ENCODE results near the gene CYLD.
A peak's percentile ranks its signal among the peaks of the same experiment; 100 is the strongest.

CYLD gene

DNA sequence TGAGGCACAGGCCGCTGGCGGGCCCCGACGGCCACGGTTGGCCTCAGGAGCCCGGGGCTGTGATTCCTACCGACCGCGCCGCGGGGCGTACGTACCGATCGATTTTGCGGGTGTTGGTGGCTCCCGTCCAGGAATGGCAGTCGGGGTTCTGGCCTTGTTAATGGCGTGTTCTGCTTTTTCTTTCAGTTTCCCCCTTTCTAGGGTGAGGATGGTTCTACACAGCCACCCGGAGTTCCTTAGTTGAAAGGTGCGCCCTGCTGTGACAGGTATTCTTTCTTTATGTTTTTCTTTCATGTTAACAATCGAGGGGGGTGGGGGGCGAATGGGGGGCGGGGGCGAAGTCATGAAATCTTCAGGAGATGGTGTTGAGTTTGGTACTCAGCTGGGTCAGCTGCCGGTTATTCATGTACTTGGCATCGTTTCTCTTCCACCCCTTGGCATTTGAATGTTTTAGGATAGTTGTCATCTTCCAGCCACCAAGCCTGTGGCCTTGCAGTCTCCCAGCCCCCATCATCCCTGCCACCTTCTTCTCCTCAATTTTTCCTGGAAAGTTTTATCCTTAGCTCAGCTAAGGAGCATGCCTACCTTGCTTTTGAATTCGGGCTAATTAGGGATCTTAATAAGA lies 802 bp downstream of the CYLD start:
- Histone ChIP-seq H3K4me3 (ENCODE audit: insufficient read length, low read depth) (peak overlapping the region; percentile 62), H3K9ac (ENCODE audit: insufficient read length, low read depth) (peak overlapping the region; percentile 66), H3K27me3 (ENCODE audit: insufficient read depth, insufficient read length) (peaks cover 12% of the 10 kb centered on the region), H3K4me1 (ENCODE audit: insufficient read depth, insufficient read length) (no peaks in the 10 kb centered on the region), H3K36me3 (ENCODE audit: insufficient read depth, insufficient read length, low read length) (no peaks in the 10 kb centered on the region), H3K9me3 (ENCODE audit: insufficient read depth, low read length) (no peaks in the 10 kb centered on the region)
- no peak for DNase-seq (ENCODE audit: low read depth, low spot score)
- no peak for TF ChIP-seq ZNF274 (IDR thresholded peaks at IDR 0.05; ENCODE audit: low read depth, low read length)
- TF ChIP-seq SUZ12 (IDR thresholded peaks at IDR 0.05; ENCODE audit: extremely low read depth, insufficient read depth, insufficient read length) = no peak

DNA sequence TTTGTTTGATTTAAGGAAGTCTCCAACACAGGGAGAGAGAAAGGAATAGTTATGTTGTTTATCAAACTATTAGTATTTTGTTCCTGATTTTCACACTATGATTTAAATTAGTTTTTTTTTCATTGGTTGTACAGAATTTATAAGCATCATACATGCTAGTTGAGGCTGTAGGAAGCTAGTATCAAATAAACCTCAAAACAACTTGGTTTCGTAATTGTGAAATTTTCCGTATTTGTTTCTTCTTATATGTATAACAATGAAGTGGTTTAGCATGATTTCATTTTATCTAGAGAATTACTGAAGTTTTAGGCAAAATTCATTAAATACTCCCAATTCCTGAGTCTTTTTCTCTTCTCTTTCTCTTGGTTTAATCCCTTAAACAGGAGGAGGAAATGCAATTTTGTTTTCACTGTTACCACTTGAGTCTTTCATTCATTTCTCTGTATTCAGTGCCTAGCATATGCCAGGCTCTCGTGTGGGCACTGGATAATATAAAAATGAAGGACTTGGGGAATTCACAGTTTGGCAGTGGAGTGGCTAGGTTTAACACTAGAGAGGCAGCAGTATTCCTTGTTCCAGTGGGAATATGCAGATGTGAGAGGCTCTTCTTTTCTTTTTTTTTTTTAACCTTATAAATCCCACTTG lies 1.8 kb downstream of the CYLD start:
- H3K9me3 ChIP-seq (ENCODE audit: insufficient read depth, low read length) = no peaks in the 10 kb centered on the region
- TF ChIP-seq ZNF274 (IDR thresholded peaks at IDR 0.05; ENCODE audit: low read depth, low read length) (no peak), YY1 (IDR thresholded peaks at IDR 0.05; ENCODE audit: insufficient read depth, insufficient read length) (no peak), SUZ12 (IDR thresholded peaks at IDR 0.05; ENCODE audit: extremely low read depth, insufficient read depth, insufficient read length) (no peak)
- no peak overlapping the region for H3K4me3 ChIP-seq (ENCODE audit: insufficient read length, low read depth)
- no peaks in the 10 kb centered on the region for H3K36me3 ChIP-seq (ENCODE audit: insufficient read depth, insufficient read length, low read length)
- no peak overlapping the region for H3K9ac ChIP-seq (ENCODE audit: insufficient read length, low read depth)
- peaks cover 12% of the 10 kb centered on the region for H3K27me3 ChIP-seq (ENCODE audit: insufficient read depth, insufficient read length)
- DNase-seq (ENCODE audit: low read depth, low spot score) = no peak
- H3K4me1 ChIP-seq (ENCODE audit: insufficient read depth, insufficient read length) = no peaks in the 10 kb centered on the region

DNA sequence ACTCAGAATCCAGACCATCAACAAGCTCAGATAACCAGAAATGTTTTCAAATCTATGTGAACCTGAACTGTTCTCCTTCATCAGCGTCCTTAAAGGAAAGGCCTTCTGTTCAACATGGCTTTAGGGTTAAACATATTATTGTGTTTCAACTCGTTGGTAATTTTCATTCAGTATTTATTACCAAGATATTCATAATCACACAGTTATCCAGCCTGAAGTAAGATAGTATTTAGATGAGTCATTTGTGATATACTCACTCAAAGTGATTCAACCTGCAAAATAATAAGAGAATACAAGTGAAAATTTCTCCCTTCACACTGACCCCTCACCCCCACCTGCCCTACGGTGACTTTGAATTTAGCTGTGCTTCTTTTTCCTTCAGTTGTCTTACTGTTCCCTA lies 3.0 kb downstream of the CYLD start:
- H3K27me3 ChIP-seq (ENCODE audit: insufficient read depth, insufficient read length) = peaks cover 12% of the 10 kb centered on the region
- TF ChIP-seq ZNF274 (IDR thresholded peaks at IDR 0.05; ENCODE audit: low read depth, low read length) (no peak), SUZ12 (IDR thresholded peaks at IDR 0.05; ENCODE audit: extremely low read depth, insufficient read depth, insufficient read length) (no peak), YY1 (IDR thresholded peaks at IDR 0.05; ENCODE audit: insufficient read depth, insufficient read length) (no peak)
- no peaks in the 10 kb centered on the region for H3K36me3 ChIP-seq (ENCODE audit: insufficient read depth, insufficient read length, low read length)
- H3K4me1 ChIP-seq (ENCODE audit: insufficient read depth, insufficient read length) = no peaks in the 10 kb centered on the region
- DNase-seq (ENCODE audit: low read depth, low spot score) = no peak
- H3K9ac ChIP-seq (ENCODE audit: insufficient read length, low read depth) = no peak overlapping the region
- no peaks in the 10 kb centered on the region for H3K9me3 ChIP-seq (ENCODE audit: insufficient read depth, low read length)
- no peak overlapping the region for H3K4me3 ChIP-seq (ENCODE audit: insufficient read length, low read depth)

DNA sequence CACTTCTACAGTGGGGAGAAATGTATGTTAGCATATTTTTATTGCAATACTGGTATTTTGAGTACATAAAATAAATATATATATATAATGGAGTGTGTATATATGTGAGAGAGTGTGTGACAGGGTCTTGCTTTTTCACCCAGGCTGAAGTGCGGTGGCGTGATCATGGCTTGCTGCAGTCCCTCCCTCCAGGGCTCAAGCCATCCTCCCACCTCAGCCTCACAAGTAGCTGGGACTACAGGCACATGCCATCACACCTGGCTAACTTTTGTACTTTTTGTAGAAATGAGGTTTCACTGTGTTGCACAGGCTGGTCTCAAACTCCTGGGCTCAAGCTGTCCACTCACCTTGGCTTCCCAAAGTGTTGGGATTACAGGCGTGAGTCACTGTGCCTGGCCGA lies 4.1 kb downstream of the CYLD start:
- no peaks in the 10 kb centered on the region for H3K4me1 ChIP-seq (ENCODE audit: insufficient read depth, insufficient read length)
- no peaks in the 10 kb centered on the region for H3K36me3 ChIP-seq (ENCODE audit: insufficient read depth, insufficient read length, low read length)
- H3K9me3 ChIP-seq (ENCODE audit: insufficient read depth, low read length) = no peaks in the 10 kb centered on the region
- H3K9ac ChIP-seq (ENCODE audit: insufficient read length, low read depth) = no peak overlapping the region
- no peak for DNase-seq (ENCODE audit: low read depth, low spot score)
- H3K27me3 ChIP-seq (ENCODE audit: insufficient read depth, insufficient read length) = peaks cover 12% of the 10 kb centered on the region
- TF ChIP-seq YY1 (IDR thresholded peaks at IDR 0.05; ENCODE audit: insufficient read depth, insufficient read length) (no peak), ZNF274 (IDR thresholded peaks at IDR 0.05; ENCODE audit: low read depth, low read length) (no peak), SUZ12 (IDR thresholded peaks at IDR 0.05; ENCODE audit: extremely low read depth, insufficient read depth, insufficient read length) (no peak)
- no peak overlapping the region for H3K4me3 ChIP-seq (ENCODE audit: insufficient read length, low read depth)

DNA sequence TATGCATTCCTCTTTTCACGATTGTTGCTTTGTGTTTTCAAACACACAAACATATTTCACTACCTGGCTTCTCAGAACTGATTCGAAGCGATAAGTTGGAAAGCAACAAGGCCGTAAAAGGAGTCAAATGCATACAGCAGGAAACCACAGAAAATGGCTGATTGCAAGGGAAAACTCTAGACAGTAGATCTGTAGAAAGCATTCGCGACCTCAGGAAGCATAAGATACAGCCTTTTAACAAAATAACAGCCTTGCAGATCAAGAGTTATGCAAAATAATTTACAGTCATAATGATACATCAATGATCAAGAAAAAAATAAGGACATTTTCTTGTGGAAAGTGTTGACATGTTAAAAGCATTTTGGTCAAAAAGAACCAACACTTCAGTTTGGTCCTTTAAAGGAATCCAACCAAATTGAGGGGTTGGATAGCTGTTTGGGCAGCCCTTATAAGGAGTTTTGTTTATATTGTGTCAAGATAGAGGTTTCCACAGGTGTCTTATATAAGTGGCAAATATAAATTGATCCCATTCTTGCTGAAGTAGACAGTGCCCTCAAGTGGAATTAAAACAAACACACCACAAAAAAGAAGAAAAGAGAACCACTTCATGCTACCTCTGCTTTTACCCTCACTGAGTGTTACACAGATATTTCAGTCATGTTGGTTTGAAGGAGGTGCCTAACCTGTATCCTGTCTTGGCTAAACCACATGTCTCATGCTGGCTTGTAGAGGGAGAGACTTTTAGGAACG lies 5.5 kb downstream of the CYLD start:
- Histone ChIP-seq H3K4me3 (ENCODE audit: insufficient read length, low read depth) (no peak overlapping the region), H3K4me1 (ENCODE audit: insufficient read depth, insufficient read length) (no peaks in the 10 kb centered on the region)

DNA sequence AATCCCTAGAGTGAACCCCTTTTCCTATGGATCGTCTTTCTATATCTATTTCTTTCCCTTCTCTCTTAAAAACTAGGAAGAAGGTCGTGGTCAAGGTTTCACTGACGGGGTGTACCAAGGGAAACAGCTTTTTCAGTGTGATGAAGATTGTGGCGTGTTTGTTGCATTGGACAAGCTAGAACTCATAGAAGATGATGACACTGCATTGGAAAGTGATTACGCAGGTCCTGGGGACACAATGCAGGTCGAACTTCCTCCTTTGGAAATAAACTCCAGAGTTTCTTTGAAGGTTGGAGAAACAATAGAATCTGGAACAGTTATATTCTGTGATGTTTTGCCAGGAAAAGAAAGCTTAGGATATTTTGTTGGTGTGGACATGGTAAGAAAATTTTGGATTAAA lies 9.6 kb downstream of the CYLD start:
- Histone ChIP-seq H3K4me3 (ENCODE audit: insufficient read length, low read depth) (no peak overlapping the region), H3K9ac (ENCODE audit: insufficient read length, low read depth) (no peak overlapping the region), H3K9me3 (ENCODE audit: insufficient read depth, low read length) (no peaks in the 10 kb centered on the region), H3K27me3 (ENCODE audit: insufficient read depth, insufficient read length) (no peaks in the 10 kb centered on the region), H3K36me3 (ENCODE audit: insufficient read depth, insufficient read length, low read length) (no peaks in the 10 kb centered on the region), H3K4me1 (ENCODE audit: insufficient read depth, insufficient read length) (no peaks in the 10 kb centered on the region)
- no peak for DNase-seq (ENCODE audit: low read depth, low spot score)
- no peak for TF ChIP-seq SUZ12 (IDR thresholded peaks at IDR 0.05; ENCODE audit: extremely low read depth, insufficient read depth, insufficient read length)
- TF ChIP-seq YY1 (IDR thresholded peaks at IDR 0.05; ENCODE audit: insufficient read depth, insufficient read length) = no peak
- no peak for TF ChIP-seq ZNF274 (IDR thresholded peaks at IDR 0.05; ENCODE audit: low read depth, low read length)

More for the DNA sequence above, 5.5 kb downstream of the CYLD start:
- no peaks in the 10 kb centered on the region for H3K9me3 ChIP-seq (ENCODE audit: insufficient read depth, low read length)
- no peak for DNase-seq (ENCODE audit: low read depth, low spot score)
- H3K27me3 ChIP-seq (ENCODE audit: insufficient read depth, insufficient read length) = peaks cover 11% of the 10 kb centered on the region
- no peak overlapping the region for H3K9ac ChIP-seq (ENCODE audit: insufficient read length, low read depth)
- H3K36me3 ChIP-seq (ENCODE audit: insufficient read depth, insufficient read length, low read length) = no peaks in the 10 kb centered on the region
- TF ChIP-seq ZNF274 (IDR thresholded peaks at IDR 0.05; ENCODE audit: low read depth, low read length) (no peak), SUZ12 (IDR thresholded peaks at IDR 0.05; ENCODE audit: extremely low read depth, insufficient read depth, insufficient read length) (no peak), YY1 (IDR thresholded peaks at IDR 0.05; ENCODE audit: insufficient read depth, insufficient read length) (no peak)
